CD4-positive, alpha-beta T cell treated with Interferon alpha-2 for 1 hour (primary cell): ENCODE measurements around the gene CFAP61.
"Not testable (repeated sequence)": the region's sequence is repeated elsewhere in the genome, so short reads cannot be mapped to it uniquely, and the experiment has no call there.

ENCODE experiments used
- DNase-seq, 2 donors: peaks; one replicate each; pipeline ENCODE4 v3.0.0-alpha.2; 2020 to 2022

CFAP61 gene

GRCh38 chr20:20052074-20052970, at the start of gene CFAP61, which contains the start of gene CRNKL1:
Gene CFAP61 (plus strand): TSS chr20:20052532. CDS start chr20:20056654, 4,122 bp downstream.
Gene CRNKL1 (minus strand): TSS chr20:20052466. CDS start chr20:20052342, 124 bp downstream.
- DNase-seq = peak; percentile 96 to 98

GRCh38 chr20:20003031-20003954, 49.0 kb upstream of the CFAP61 start:
- peak; percentile 17 to 18 for DNase-seq

- not testable (repeated sequence) for DNase-seq
Measured at GRCh38 chr20:20003955-20004322, 48.4 kb upstream of the CFAP61 start.

- DNase-seq = no peak
Measured at GRCh38 chr20:20005342-20005741, 47.0 kb upstream of the CFAP61 start.

- DNase-seq = no peak
Measured at GRCh38 chr20:20009784-20010253, 42.5 kb upstream of the CFAP61 start.

GRCh38 chr20:20010639-20011500, 41.5 kb upstream of the CFAP61 start:
- no peak for DNase-seq

GRCh38 chr20:20012541-20012940, 39.8 kb upstream of the CFAP61 start:
- DNase-seq = no peak

- peak in 1 of 2 donors; percentile 12 for DNase-seq
Measured at GRCh38 chr20:20014659-20015058, 37.7 kb upstream of the CFAP61 start.

- DNase-seq = peak; percentile 88 to 90
Measured at GRCh38 chr20:20017001-20017843, 35.1 kb upstream of the CFAP61 start, which contains the start of gene NAA20. Gene NAA20 (plus strand): TSS chr20:20017362. CDS start chr20:20017397, 35 bp downstream.

- DNase-seq = peak in 1 of 2 donors; percentile 13
Measured at GRCh38 chr20:20017844-20018185, 34.5 kb upstream of the CFAP61 start.

GRCh38 chr20:20018366-20018765, 34.0 kb upstream of the CFAP61 start:
- DNase-seq = no peak

GRCh38 chr20:20019123-20019522, 33.2 kb upstream of the CFAP61 start:
- DNase-seq = no peak

GRCh38 chr20:20020908-20021307, 31.4 kb upstream of the CFAP61 start:
- no peak for DNase-seq

GRCh38 chr20:20021835-20022234, 30.5 kb upstream of the CFAP61 start:
- DNase-seq = no peak

- DNase-seq = no peak
Measured at GRCh38 chr20:20022498-20022897, 29.8 kb upstream of the CFAP61 start.

- no peak for DNase-seq
Measured at GRCh38 chr20:20023395-20023794, 28.9 kb upstream of the CFAP61 start.

- DNase-seq = no peak
Measured at GRCh38 chr20:20024942-20025341, 27.4 kb upstream of the CFAP61 start.

GRCh38 chr20:20027284-20027683, 25.0 kb upstream of the CFAP61 start:
- DNase-seq = no peak

GRCh38 chr20:20031790-20032189, 20.5 kb upstream of the CFAP61 start:
- no peak for DNase-seq

- no peak for DNase-seq
Measured at GRCh38 chr20:20034486-20034885, 17.8 kb upstream of the CFAP61 start.

GRCh38 chr20:20036756-20037155, 15.6 kb upstream of the CFAP61 start:
- DNase-seq = no peak
